ENCODE results near the gene UST.

UST gene

DNA sequence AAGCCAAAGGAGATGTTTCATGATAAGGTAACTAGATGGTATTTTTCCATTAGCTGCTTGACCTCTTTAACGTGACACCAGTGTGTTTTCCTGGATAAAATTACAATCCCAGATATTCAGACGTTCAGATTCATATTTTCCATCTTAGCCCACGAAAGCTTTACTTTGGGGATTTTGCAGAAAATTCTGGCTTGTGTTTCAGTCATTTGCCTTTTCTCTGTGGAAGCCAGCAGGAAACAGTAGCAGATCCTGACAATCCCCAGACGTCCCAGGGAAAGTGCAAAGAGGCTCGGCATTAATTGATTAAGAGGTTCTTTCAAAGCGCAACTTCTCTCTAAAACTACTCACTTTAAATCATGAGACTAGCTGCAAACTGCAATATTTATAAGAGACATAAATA lies 243.6 kb downstream of the UST start:
- H3K36me3 ChIP-seq (replicated peaks in 1 of 2; ENCODE audit: control insufficient read depth in 2 of 2, insufficient read depth in 2 of 2, low read length in 2 of 2): peaks cover 0 to 5% of the 10 kb centered on the region in 2 donors
- no peak overlapping the region for H3K23ac ChIP-seq (ENCODE audit: low read depth, low read length, poor library complexity)
- no peak overlapping the region for H3K27ac ChIP-seq (replicated peaks; ENCODE audit: low read length)
- no peak overlapping the region for H3K4ac ChIP-seq (ENCODE audit: low read length)
- no peak overlapping the region for H3K4me2 ChIP-seq (ENCODE audit: insufficient read depth, low read length, poor library complexity, severe bottlenecking)
- no peak overlapping the region for H2BK12ac ChIP-seq (ENCODE audit: low read length)
- no peak overlapping the region for H4K8ac ChIP-seq (ENCODE audit: low read depth, low read length)
- no peak overlapping the region for H4K91ac ChIP-seq (ENCODE audit: low read depth, low read length, poor library complexity)
- no peak overlapping the region for H2AK5ac ChIP-seq (ENCODE audit: low read depth, low read length)
- H3K18ac ChIP-seq (ENCODE audit: low read length): no peak overlapping the region
- peaks cover 3 to 5% of the 10 kb centered on the region in 2 donors for H3K9me3 ChIP-seq (replicated peaks in 1 of 2; ENCODE audit: control insufficient read depth in 2 of 2, insufficient read depth in 1 of 2, low read depth in 1 of 2, low read length in 2 of 2)
- H3K4me3 ChIP-seq (ENCODE audit: low read length in 2 of 2): no peak overlapping the region
- no peak overlapping the region for H3K9ac ChIP-seq (ENCODE audit: low read depth, low read length, poor library complexity)
- no CpG with 5 or more reads among the region's 6 CpGs for WGBS, 2 donors (ENCODE audit: extremely low coverage in 2 of 2, insufficient read length in 2 of 2, insufficient replicate concordance in 1 of 2)
- H2BK15ac ChIP-seq (ENCODE audit: low read length): no peak overlapping the region
- H2BK5ac ChIP-seq (ENCODE audit: low read length): no peak overlapping the region
- peaks cover 0 to 4% of the 10 kb centered on the region in 2 donors for H3K4me1 ChIP-seq (ENCODE audit: control insufficient read depth in 2 of 2, insufficient read depth in 1 of 2, low read depth in 1 of 2, low read length in 2 of 2)
- H3K79me1 ChIP-seq (ENCODE audit: low read depth, low read length): no peaks in the 10 kb centered on the region
- DNase-seq (ENCODE audit: low spot score): no peak
- H2BK120ac ChIP-seq (ENCODE audit: low read depth, low read length): no peak overlapping the region
- no peaks in the 10 kb centered on the region for H3K27me3 ChIP-seq (ENCODE audit: control insufficient read depth in 3 of 3, insufficient read depth in 3 of 3, low read depth in 1 of 3, low read length in 3 of 3)
- no peak overlapping the region for H3K14ac ChIP-seq (ENCODE audit: low read length)
- no peak overlapping the region for H2AFZ ChIP-seq (ENCODE audit: low read length)

DNA sequence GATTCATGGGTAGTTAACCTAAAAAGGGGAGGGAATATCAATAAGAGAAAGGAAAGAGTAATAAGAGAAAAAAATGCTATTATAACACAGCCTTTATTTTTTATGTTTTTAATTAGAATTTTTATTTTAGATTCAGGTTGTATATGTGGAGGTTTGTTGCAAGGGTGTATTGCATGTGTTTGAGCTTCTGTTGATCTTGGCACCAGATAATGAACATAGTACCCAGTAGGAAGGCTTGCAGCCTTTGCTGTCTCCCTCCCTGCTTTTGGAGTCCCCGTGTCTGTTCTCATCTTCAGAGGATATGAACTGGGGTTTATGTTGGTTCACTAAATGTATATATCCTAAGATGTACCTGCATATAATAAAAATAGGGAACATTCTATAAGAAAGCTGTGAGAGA lies 250.0 kb downstream of the UST start:
- Histone ChIP-seq H2BK120ac (ENCODE audit: low read depth, low read length) (no peak overlapping the region), H2BK15ac (ENCODE audit: low read length) (no peak overlapping the region), H3K4ac (ENCODE audit: low read length) (no peak overlapping the region), H3K36me3 (replicated peaks in 1 of 2; ENCODE audit: control insufficient read depth in 2 of 2, insufficient read depth in 2 of 2, low read length in 2 of 2) (no peaks in the 10 kb centered on the region), H3K27me3 (ENCODE audit: control insufficient read depth in 3 of 3, insufficient read depth in 3 of 3, low read depth in 1 of 3, low read length in 3 of 3) (no peaks in the 10 kb centered on the region), H3K23ac (ENCODE audit: low read depth, low read length, poor library complexity) (no peak overlapping the region), H3K79me1 (ENCODE audit: low read depth, low read length) (no peaks in the 10 kb centered on the region), H2AFZ (ENCODE audit: low read length) (no peak overlapping the region), H2BK5ac (ENCODE audit: low read length) (no peak overlapping the region), H3K18ac (ENCODE audit: low read length) (no peak overlapping the region), H4K8ac (ENCODE audit: low read depth, low read length) (no peak overlapping the region), H3K9ac (ENCODE audit: low read depth, low read length, poor library complexity) (no peak overlapping the region), H4K91ac (ENCODE audit: low read depth, low read length, poor library complexity) (no peak overlapping the region), H3K14ac (ENCODE audit: low read length) (no peak overlapping the region), H3K4me2 (ENCODE audit: insufficient read depth, low read length, poor library complexity, severe bottlenecking) (no peak overlapping the region), H2AK5ac (ENCODE audit: low read depth, low read length) (no peak overlapping the region), H2BK12ac (ENCODE audit: low read length) (no peak overlapping the region), H3K4me1 (ENCODE audit: control insufficient read depth in 2 of 2, insufficient read depth in 1 of 2, low read depth in 1 of 2, low read length in 2 of 2) (peaks cover 0 to 2% of the 10 kb centered on the region in 2 donors), H3K9me3 (replicated peaks in 1 of 2; ENCODE audit: control insufficient read depth in 2 of 2, insufficient read depth in 1 of 2, low read depth in 1 of 2, low read length in 2 of 2) (peaks cover 5 to 14% of the 10 kb centered on the region in 2 donors), H3K27ac (replicated peaks; ENCODE audit: low read length) (no peak overlapping the region), H3K4me3 (ENCODE audit: low read length in 2 of 2) (no peak overlapping the region)
- no CpG with 5 or more reads among the region's 1 CpG for WGBS, 2 donors (ENCODE audit: extremely low coverage in 2 of 2, insufficient read length in 2 of 2, insufficient replicate concordance in 1 of 2)
- no peak for DNase-seq (ENCODE audit: low spot score)

DNA sequence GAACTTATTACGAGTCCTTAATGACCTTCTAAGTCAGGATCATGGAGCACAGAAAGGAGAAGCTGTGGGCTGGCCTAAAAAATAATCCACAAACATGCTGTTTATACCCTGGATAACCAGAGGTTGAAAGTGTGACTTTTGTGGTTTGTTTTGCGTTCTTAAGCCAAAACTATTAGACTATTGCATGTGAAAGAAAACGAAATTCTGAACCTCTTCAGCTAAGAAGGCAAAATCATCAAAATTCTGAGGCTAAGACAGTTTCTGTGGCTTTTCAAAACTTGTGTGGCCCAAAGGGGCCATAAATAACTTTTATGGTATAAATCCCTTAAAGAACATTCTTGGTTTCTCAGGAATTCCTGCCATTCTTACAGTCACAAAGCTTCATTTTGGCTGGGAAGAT lies 251.0 kb downstream of the UST start:
- no peak for DNase-seq (ENCODE audit: low spot score)
- H3K4me1 ChIP-seq (ENCODE audit: control insufficient read depth in 2 of 2, insufficient read depth in 1 of 2, low read depth in 1 of 2, low read length in 2 of 2): peaks cover 0 to 2% of the 10 kb centered on the region in 2 donors
- H3K23ac ChIP-seq (ENCODE audit: low read depth, low read length, poor library complexity): no peak overlapping the region
- H3K9ac ChIP-seq (ENCODE audit: low read depth, low read length, poor library complexity): no peak overlapping the region
- no peak overlapping the region for H2BK5ac ChIP-seq (ENCODE audit: low read length)
- no peak overlapping the region for H4K8ac ChIP-seq (ENCODE audit: low read depth, low read length)
- no peak overlapping the region for H3K18ac ChIP-seq (ENCODE audit: low read length)
- no peak overlapping the region for H2AFZ ChIP-seq (ENCODE audit: low read length)
- no peaks in the 10 kb centered on the region for H3K79me1 ChIP-seq (ENCODE audit: low read depth, low read length)
- no peak overlapping the region for H3K14ac ChIP-seq (ENCODE audit: low read length)
- no peak overlapping the region for H3K27ac ChIP-seq (replicated peaks; ENCODE audit: low read length)
- H2BK12ac ChIP-seq (ENCODE audit: low read length): no peak overlapping the region
- H2AK5ac ChIP-seq (ENCODE audit: low read depth, low read length): no peak overlapping the region
- H3K4me3 ChIP-seq (ENCODE audit: low read length in 2 of 2): no peak overlapping the region
- no peaks in the 10 kb centered on the region for H3K27me3 ChIP-seq (ENCODE audit: control insufficient read depth in 3 of 3, insufficient read depth in 3 of 3, low read depth in 1 of 3, low read length in 3 of 3)
- no peak overlapping the region for H3K4me2 ChIP-seq (ENCODE audit: insufficient read depth, low read length, poor library complexity, severe bottlenecking)
- H3K9me3 ChIP-seq (replicated peaks in 1 of 2; ENCODE audit: control insufficient read depth in 2 of 2, insufficient read depth in 1 of 2, low read depth in 1 of 2, low read length in 2 of 2): peaks cover 5 to 12% of the 10 kb centered on the region in 2 donors
- no peak overlapping the region for H2BK120ac ChIP-seq (ENCODE audit: low read depth, low read length)
- no peak overlapping the region for H4K91ac ChIP-seq (ENCODE audit: low read depth, low read length, poor library complexity)
- H3K36me3 ChIP-seq (replicated peaks in 1 of 2; ENCODE audit: control insufficient read depth in 2 of 2, insufficient read depth in 2 of 2, low read length in 2 of 2): no peaks in the 10 kb centered on the region
- H2BK15ac ChIP-seq (ENCODE audit: low read length): no peak overlapping the region
- no peak overlapping the region for H3K4ac ChIP-seq (ENCODE audit: low read length)
- WGBS, 2 donors (ENCODE audit: extremely low coverage in 2 of 2, insufficient read length in 2 of 2, insufficient replicate concordance in 1 of 2): no CpG with 5 or more reads among the region's 3 CpGs

DNA sequence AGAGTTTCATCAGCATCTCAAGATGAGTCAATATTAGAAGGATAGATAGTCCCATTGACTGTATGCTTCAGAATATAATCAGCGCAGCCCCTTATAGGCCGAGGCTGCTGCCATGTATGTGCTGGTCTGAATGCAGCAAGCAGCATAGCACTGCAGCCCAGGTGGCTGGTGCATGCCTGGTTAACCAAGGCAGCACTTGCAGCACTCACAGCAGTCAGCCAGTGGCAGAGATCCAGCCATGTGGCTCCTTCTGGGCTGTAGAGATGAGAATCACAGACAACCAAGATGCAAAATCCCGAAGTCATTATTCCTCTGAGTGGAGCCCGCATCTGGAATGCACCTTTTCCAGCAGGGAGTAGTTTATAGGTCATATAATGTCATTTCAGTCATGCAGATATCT lies 251.9 kb downstream of the UST start:
- Histone ChIP-seq H3K27ac (replicated peaks; ENCODE audit: low read length) (no peak overlapping the region), H3K9ac (ENCODE audit: low read depth, low read length, poor library complexity) (no peak overlapping the region), H3K36me3 (replicated peaks in 1 of 2; ENCODE audit: control insufficient read depth in 2 of 2, insufficient read depth in 2 of 2, low read length in 2 of 2) (no peaks in the 10 kb centered on the region), H4K91ac (ENCODE audit: low read depth, low read length, poor library complexity) (no peak overlapping the region), H2BK15ac (ENCODE audit: low read length) (no peak overlapping the region), H4K8ac (ENCODE audit: low read depth, low read length) (no peak overlapping the region), H3K27me3 (ENCODE audit: control insufficient read depth in 3 of 3, insufficient read depth in 3 of 3, low read depth in 1 of 3, low read length in 3 of 3) (no peaks in the 10 kb centered on the region), H3K9me3 (replicated peaks in 1 of 2; ENCODE audit: control insufficient read depth in 2 of 2, insufficient read depth in 1 of 2, low read depth in 1 of 2, low read length in 2 of 2) (peaks cover 2 to 9% of the 10 kb centered on the region in 2 donors), H2BK5ac (ENCODE audit: low read length) (no peak overlapping the region), H3K14ac (ENCODE audit: low read length) (no peak overlapping the region), H3K23ac (ENCODE audit: low read depth, low read length, poor library complexity) (no peak overlapping the region), H3K4me3 (ENCODE audit: low read length in 2 of 2) (no peak overlapping the region), H3K18ac (ENCODE audit: low read length) (peak overlapping the region; percentile 38), H3K79me1 (ENCODE audit: low read depth, low read length) (no peaks in the 10 kb centered on the region), H2BK12ac (ENCODE audit: low read length) (no peak overlapping the region), H2AFZ (ENCODE audit: low read length) (no peak overlapping the region), H3K4me1 (ENCODE audit: control insufficient read depth in 2 of 2, insufficient read depth in 1 of 2, low read depth in 1 of 2, low read length in 2 of 2) (peaks cover 0 to 2% of the 10 kb centered on the region in 2 donors), H3K4ac (ENCODE audit: low read length) (no peak overlapping the region), H2BK120ac (ENCODE audit: low read depth, low read length) (no peak overlapping the region), H3K4me2 (ENCODE audit: insufficient read depth, low read length, poor library complexity, severe bottlenecking) (no peak overlapping the region), H2AK5ac (ENCODE audit: low read depth, low read length) (no peak overlapping the region)
- DNase-seq (ENCODE audit: low spot score): no peak
- WGBS, 2 donors (ENCODE audit: extremely low coverage in 2 of 2, insufficient read length in 2 of 2, insufficient replicate concordance in 1 of 2): no CpG with 5 or more reads among the region's 4 CpGs
